Neuron (in vitro differentiated cells): ENCODE measurements around the gene DUOX2.
"Not testable (repeated sequence)": the region's sequence is repeated elsewhere in the genome, so short reads cannot be mapped to it uniquely, and the experiment has no call there.

Source experiments
- H2AFZ ChIP-seq: one replicate; pipeline ENCODE4 v1.6.1; 2013; ENCODE audit warnings: low read depth, mild to moderate bottlenecking, inconsistent platforms, low read length, moderate library complexity
- H3K27me3 ChIP-seq: one replicate; pipeline ENCODE4 v1.6.1; 2013; ENCODE audit warnings: low read length; ENCODE audit not compliant: insufficient read depth
- H3K36me3 ChIP-seq: one replicate; pipeline ENCODE4 v1.6.1; 2013; ENCODE audit warnings: low read length; ENCODE audit not compliant: insufficient read depth
- H3K4me1 ChIP-seq: one replicate; pipeline ENCODE4 v1.6.1; 2013; ENCODE audit warnings: low read length; ENCODE audit not compliant: insufficient read depth
- H3K4me3 ChIP-seq: 2 replicates; pipeline ENCODE4 v1.5.1; 2013; ENCODE audit warnings: mild to moderate bottlenecking, low read length, moderate library complexity
- H3K9me3 ChIP-seq: one replicate; pipeline ENCODE4 v1.6.1; 2013; ENCODE audit warnings: low read length

DUOX2 gene

DNA sequence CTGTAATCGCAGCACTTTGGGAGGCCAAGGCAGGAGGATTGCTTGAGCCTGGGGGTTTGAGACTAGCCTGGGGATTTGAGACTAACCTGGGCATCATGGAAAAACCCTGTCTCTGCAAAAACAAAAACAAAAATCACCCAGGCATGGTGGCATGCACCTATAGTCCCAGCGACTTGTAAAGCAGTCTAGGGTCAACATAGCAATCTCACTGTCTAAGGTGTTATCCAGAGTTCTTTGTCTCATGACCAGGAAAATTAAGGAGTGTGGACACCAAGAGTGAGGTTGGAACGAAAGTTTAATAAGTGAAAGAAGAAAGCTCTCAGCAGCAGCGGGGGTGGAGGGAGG is 65.6 kb downstream of the DUOX2 start:
- not testable (repeated sequence) for H2AFZ ChIP-seq, H3K4me3 ChIP-seq, H3K4me1 ChIP-seq, H3K27me3 ChIP-seq
- peaks cover 25% of the 10 kb centered on the region for H3K36me3 ChIP-seq
- H3K9me3 ChIP-seq, result peaks cover 28% of the 10 kb centered on the region

GRCh38 chr15:45044270-45044669 is 69.7 kb downstream of the DUOX2 start:
- not testable (repeated sequence) for H3K4me1 ChIP-seq, H3K27me3 ChIP-seq, H3K4me3 ChIP-seq, H2AFZ ChIP-seq
- peaks cover 16% of the 10 kb centered on the region for H3K36me3 ChIP-seq
- peaks cover 13% of the 10 kb centered on the region for H3K9me3 ChIP-seq

- not testable (repeated sequence) for H3K4me1 ChIP-seq, H2AFZ ChIP-seq, H3K4me3 ChIP-seq, H3K9me3 ChIP-seq, H3K36me3 ChIP-seq, H3K27me3 ChIP-seq
Observed at GRCh38 chr15:45042859-45043258, 71.1 kb downstream of the DUOX2 start.
